Fibroblast of lung (primary cell): ENCODE data around the gene SELENON. TPM values are rescaled to one million over a fixed set of nuclear protein-coding genes. Genes with fewer than 3 reads are reported as not detected.
"Not testable (repeated sequence)": the region's sequence is repeated elsewhere in the genome, so short reads cannot be mapped to it uniquely, and the experiment has no call there.

Source experiments
- DNase-seq, 2 donors: peaks; one replicate each; pipeline versions ENCODE4 v3.0.0 to v3.0.0-alpha.2; 2010; ENCODE audit warnings: low read depth in 2 of 2
- H2AFZ ChIP-seq: 2 replicates; pipeline ENCODE4 v1.5.1; 2012; ENCODE audit warnings: low read length, control low read depth, inconsistent platforms
- H3K27ac ChIP-seq: 2 replicates; pipeline ENCODE4 v1.5.1; 2011; ENCODE audit warnings: low read length, control low read depth; ENCODE audit not compliant: insufficient read depth
- H3K27me3 ChIP-seq: 2 replicates; pipeline ENCODE4 v1.5.1; 2011; ENCODE audit warnings: mild to moderate bottlenecking, low read length; ENCODE audit not compliant: control insufficient read depth, insufficient read depth
- H3K36me3 ChIP-seq: 2 replicates; pipeline ENCODE4 v1.5.1; 2011; ENCODE audit warnings: low read length; ENCODE audit not compliant: control insufficient read depth, insufficient read depth
- H3K4me1 ChIP-seq: 2 replicates; pipeline ENCODE4 v1.5.1; 2011; ENCODE audit warnings: low read length; ENCODE audit not compliant: control insufficient read depth, insufficient read depth; ENCODE audit errors: extremely low read depth
- H3K4me2 ChIP-seq: 2 replicates; pipeline ENCODE4 v1.5.1; 2011; ENCODE audit warnings: low read length, control low read depth; ENCODE audit not compliant: insufficient read depth; ENCODE audit errors: extremely low read depth
- H3K4me3 ChIP-seq, 4 experiments: fragments of 200-600 bp in 1 of 4; sonication (generic) in 1 of 4; replicated peaks in 1 of 4; 2 replicates each; pipeline ENCODE4 v1.5.1; 2011 to 2016; ENCODE audit warnings: low read length in 4 of 4, low read depth in 3 of 4, mild to moderate bottlenecking in 3 of 4, control low read depth in 2 of 4, inconsistent platforms in 1 of 4, mixed read lengths in 1 of 4; ENCODE audit not compliant: insufficient read depth in 1 of 4; ENCODE audit errors: control extremely low read depth in 1 of 4
- H3K79me2 ChIP-seq: 2 replicates; pipeline ENCODE4 v1.5.1; 2012; ENCODE audit warnings: mild to moderate bottlenecking, low read length, inconsistent platforms; ENCODE audit not compliant: control insufficient read depth, insufficient read depth
- H3K9ac ChIP-seq: 2 replicates; pipeline ENCODE4 v1.5.1; 2011; ENCODE audit warnings: mild to moderate bottlenecking, low read length, control low read depth; ENCODE audit not compliant: insufficient read depth
- H3K9me3 ChIP-seq: 2 replicates; pipeline ENCODE4 v1.5.1; 2012; ENCODE audit warnings: low read depth, low read length; ENCODE audit not compliant: control insufficient read depth, insufficient read depth
- H4K20me1 ChIP-seq: 2 replicates; pipeline ENCODE4 v1.5.1; 2011; ENCODE audit warnings: low read length; ENCODE audit not compliant: control insufficient read depth, insufficient read depth; ENCODE audit errors: extremely low read depth
- EZH2 ChIP-seq: IDR thresholded peaks from 2 replicates; pipeline ENCODE4 v1.5.1; 2012; ENCODE audit warnings: low read length, control low read depth, mild to moderate bottlenecking; ENCODE audit errors: missing control alignments
- polyA plus RNA-seq, 2 donors: library from polyadenylated mRNA; depleted of rRNA in 1 of 2; stranded (reverse) in 1 of 2; unstranded in 1 of 2; fragments of >200 nt; gene quantifications; 2 replicates each; pipeline ENCODE4 v1.2.1, GENCODE V29; 2011 to 2012; ENCODE audit warnings: missing spikeins in 1 of 2
- total RNA-seq: library from RNA; depleted of rRNA; stranded (reverse); fragments of >200 nt; gene quantifications from 2 replicates; pipeline ENCODE4 v1.2.1, GENCODE V29; 2014
- TF ChIP-seq, protein P1 (sequence below), 2 donors: IDR thresholded peaks in 1 of 2; conservative IDR thresholded peaks in 1 of 2; 1 replicate in 1 of 2; 2 replicates in 1 of 2; pipeline ENCODE4 v1.5.1; 2011 to 2012; ENCODE audit warnings: low read length in 2 of 2, control low read depth in 1 of 2, inconsistent platforms in 1 of 2, low read depth in 1 of 2, mild to moderate bottlenecking in 1 of 2

Gene SELENON
- total and polyA plus RNA-seq, 2 donors (not counting 1 experiment from before 2014, with no cell fraction given) = 19.3 to 67.6 TPM

DNA sequence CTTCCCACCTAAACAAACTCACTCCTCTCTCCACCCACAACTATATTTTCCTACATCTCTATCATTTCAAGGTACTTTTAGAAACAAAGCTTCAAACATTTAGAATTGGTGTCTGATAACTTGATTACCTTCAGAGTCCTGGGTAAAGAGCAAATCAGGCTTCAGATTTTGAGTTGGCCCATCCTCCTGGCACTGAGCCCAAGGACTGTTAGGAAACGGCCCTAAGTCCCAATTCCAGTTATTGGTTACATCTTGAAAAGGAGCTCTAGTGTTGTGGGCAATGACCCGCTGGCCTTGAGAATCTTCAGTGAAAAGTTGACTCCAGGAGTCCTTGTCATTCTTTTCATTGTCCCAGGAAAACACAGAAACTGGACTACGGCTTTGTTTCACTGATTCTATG, 34.9 kb downstream of the SELENON start:
- TF ChIP-seq, protein P1, sequence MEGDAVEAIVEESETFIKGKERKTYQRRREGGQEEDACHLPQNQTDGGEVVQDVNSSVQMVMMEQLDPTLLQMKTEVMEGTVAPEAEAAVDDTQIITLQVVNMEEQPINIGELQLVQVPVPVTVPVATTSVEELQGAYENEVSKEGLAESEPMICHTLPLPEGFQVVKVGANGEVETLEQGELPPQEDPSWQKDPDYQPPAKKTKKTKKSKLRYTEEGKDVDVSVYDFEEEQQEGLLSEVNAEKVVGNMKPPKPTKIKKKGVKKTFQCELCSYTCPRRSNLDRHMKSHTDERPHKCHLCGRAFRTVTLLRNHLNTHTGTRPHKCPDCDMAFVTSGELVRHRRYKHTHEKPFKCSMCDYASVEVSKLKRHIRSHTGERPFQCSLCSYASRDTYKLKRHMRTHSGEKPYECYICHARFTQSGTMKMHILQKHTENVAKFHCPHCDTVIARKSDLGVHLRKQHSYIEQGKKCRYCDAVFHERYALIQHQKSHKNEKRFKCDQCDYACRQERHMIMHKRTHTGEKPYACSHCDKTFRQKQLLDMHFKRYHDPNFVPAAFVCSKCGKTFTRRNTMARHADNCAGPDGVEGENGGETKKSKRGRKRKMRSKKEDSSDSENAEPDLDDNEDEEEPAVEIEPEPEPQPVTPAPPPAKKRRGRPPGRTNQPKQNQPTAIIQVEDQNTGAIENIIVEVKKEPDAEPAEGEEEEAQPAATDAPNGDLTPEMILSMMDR (conservative IDR thresholded peaks at IDR 0.05 in 1 of 2, IDR thresholded peaks at IDR 0.05 in 1 of 2; ENCODE audit: low read depth in 1 of 2, low read length in 2 of 2) = no peak
- no peak for TF ChIP-seq EZH2
- peaks cover 13% of the 10 kb centered on the region for H3K36me3 ChIP-seq

DNA sequence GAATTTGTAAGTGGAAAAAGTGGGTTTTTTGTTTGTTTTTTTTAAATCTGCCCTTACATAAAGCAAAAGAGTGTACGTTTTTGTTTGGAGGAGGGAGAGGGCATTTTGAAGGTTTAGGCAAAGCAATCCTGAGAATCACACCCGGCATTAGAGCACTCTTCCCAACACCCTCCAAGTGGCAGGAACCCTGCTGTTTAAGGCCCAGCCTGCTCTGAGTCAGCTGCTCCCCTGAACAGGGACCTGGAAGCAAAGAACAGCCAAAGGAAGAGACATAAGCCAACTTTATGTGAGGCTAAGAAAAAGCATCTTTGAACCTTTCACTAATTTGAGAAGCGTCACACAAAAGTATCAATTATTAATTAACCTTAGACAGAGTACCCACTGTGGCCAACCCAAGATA, 36.7 kb downstream of the SELENON start:
- Histone ChIP-seq H3K36me3 (peaks cover 7% of the 10 kb centered on the region), H3K27ac (no peak overlapping the region), H3K4me2 (no peak overlapping the region), H3K4me1 (no peaks in the 10 kb centered on the region), H3K4me3 (no peak overlapping the region), H3K79me2 (no peaks in the 10 kb centered on the region), H4K20me1 (no peaks in the 10 kb centered on the region), H2AFZ (no peak overlapping the region), H3K9ac (no peak overlapping the region), H3K27me3 (no peaks in the 10 kb centered on the region), H3K9me3 (no peaks in the 10 kb centered on the region)
- no peak for TF ChIP-seq EZH2
- TF ChIP-seq, protein P1 (conservative IDR thresholded peaks at IDR 0.05 in 1 of 2, IDR thresholded peaks at IDR 0.05 in 1 of 2; ENCODE audit: low read depth in 1 of 2, low read length in 2 of 2) = no peak
- no peak for DNase-seq

More for the DNA sequence above, 34.9 kb downstream of the SELENON start:
- no peaks in the 10 kb centered on the region for H3K79me2 ChIP-seq
- H3K4me2 ChIP-seq = no peak overlapping the region
- H3K9ac ChIP-seq = no peak overlapping the region
- no peak overlapping the region for H3K27ac ChIP-seq
- H4K20me1 ChIP-seq = no peaks in the 10 kb centered on the region
- no peak overlapping the region for H3K4me3 ChIP-seq
- H3K4me1 ChIP-seq = no peaks in the 10 kb centered on the region
- H3K9me3 ChIP-seq = no peaks in the 10 kb centered on the region
- no peak for DNase-seq
- H3K27me3 ChIP-seq = no peaks in the 10 kb centered on the region
- no peak overlapping the region for H2AFZ ChIP-seq

DNA sequence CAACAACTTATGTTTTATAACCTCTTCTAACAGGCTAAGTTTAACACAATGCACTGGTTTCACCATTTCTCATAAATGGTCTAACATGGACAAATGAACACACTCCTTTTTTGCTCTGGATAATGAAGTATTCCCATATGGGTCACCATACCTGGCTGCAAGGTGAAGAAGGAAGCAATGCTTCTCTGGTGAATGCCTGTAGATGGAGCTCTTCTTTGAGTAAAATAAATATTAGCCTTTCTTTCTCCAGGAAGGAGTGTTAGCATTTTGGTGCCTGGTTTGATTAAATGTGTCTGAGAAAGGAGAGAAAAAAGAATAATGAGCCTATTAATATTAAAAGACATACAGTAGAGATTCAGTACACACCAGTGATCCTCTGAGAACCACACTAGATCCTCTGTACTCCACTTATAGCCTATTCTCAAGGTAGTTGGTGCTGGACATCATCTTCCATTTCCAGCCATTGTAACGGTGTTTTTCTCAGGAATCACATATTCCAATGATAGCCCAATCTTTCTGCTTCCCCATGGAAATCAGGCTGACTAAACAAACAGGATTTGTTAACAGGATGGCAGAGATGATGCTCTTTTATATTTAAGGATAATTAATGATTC, 37.4 kb downstream of the SELENON start:
- Histone ChIP-seq H3K79me2 (no peaks in the 10 kb centered on the region), H3K4me1 (no peaks in the 10 kb centered on the region), H3K4me3 (no peak overlapping the region), H3K27ac (no peak overlapping the region), H3K9ac (no peak overlapping the region), H2AFZ (no peak overlapping the region), H4K20me1 (no peaks in the 10 kb centered on the region), H3K9me3 (no peaks in the 10 kb centered on the region), H3K36me3 (peaks cover 2% of the 10 kb centered on the region), H3K4me2 (no peak overlapping the region), H3K27me3 (no peaks in the 10 kb centered on the region)
- TF ChIP-seq, protein P1 (conservative IDR thresholded peaks at IDR 0.05 in 1 of 2, IDR thresholded peaks at IDR 0.05 in 1 of 2; ENCODE audit: low read depth in 1 of 2, low read length in 2 of 2) = peak; percentile 22 to 43
- no peak for TF ChIP-seq EZH2
- peak in 1 of 2 donors; percentile 26 for DNase-seq

DNA sequence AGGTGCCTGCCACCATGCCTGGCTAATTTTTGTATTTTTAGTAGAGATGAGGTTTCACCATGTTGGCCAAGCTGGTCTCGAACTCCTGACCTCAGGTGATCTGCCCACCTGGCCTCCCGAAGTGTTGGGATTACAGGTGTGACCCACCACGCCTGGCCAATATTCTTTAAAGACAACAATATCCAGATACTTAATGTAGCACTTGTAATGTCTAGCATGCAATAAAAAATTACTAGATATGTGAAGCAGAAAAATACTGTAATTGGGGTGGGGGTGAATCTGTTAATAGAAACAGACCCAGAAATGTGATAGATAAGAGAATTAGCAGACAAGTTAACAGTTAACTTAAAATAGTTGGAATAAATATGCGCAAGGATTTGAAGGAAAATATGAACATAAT, 39.8 kb downstream of the SELENON start:
- not testable (repeated sequence) for H3K27ac ChIP-seq, H3K79me2 ChIP-seq, H3K36me3 ChIP-seq, H2AFZ ChIP-seq, H4K20me1 ChIP-seq, H3K4me1 ChIP-seq, H3K4me3 ChIP-seq, H3K4me2 ChIP-seq, DNase-seq, H3K27me3 ChIP-seq, H3K9me3 ChIP-seq, H3K9ac ChIP-seq
